ENCODE results near the gene PREX1. TPM values are rescaled to one million over a fixed set of nuclear protein-coding genes. Genes with fewer than 3 reads are reported as not detected.

The PREX1 gene
- total RNA-seq, 2 experiments from 2014 or later = 20.7 to 25.3 TPM

- H3K4me1 ChIP-seq (ENCODE audit: insufficient read depth, low read length, poor library complexity, severe bottlenecking) = peaks cover 15% of the 10 kb centered on the region
- no peaks in the 10 kb centered on the region for H3K9me2 ChIP-seq (ENCODE audit: insufficient read depth, low read length)
- ChIA-PET CTCF (ENCODE audit: unreplicated experiment) (no interaction called here), POLR2A (no interaction called here)
- no peak for DNase-seq (ENCODE audit: low spot score)
- no peak overlapping the region for H3K4me2 ChIP-seq (ENCODE audit: low read length)
- H3K9me3 ChIP-seq (ENCODE audit: low read length) = 0 out of 2 replicates have a peak, but pooled peaks cover 7% of the 10 kb centered on the region
- peaks cover 14% of the 10 kb centered on the region for H3K36me3 ChIP-seq (ENCODE audit: insufficient read depth, low read length)
- intact Hi-C loops (cut with micrococcal nuclease; ENCODE audit: unreplicated experiment) = no loop called here
- no peak overlapping the region for H3K4me3 ChIP-seq (ENCODE audit: low read depth, low read length, poor library complexity, severe bottlenecking)
- H3K27ac ChIP-seq (ENCODE audit: low read depth, low read length, poor library complexity, severe bottlenecking) = no peak overlapping the region
- H2AFZ ChIP-seq (ENCODE audit: low read length) = no peak overlapping the region
- TF ChIP-seq CTCF (conservative IDR thresholded peaks at IDR 0.05; ENCODE audit: low read length) (no peak), EZH2phosphoT487 (IDR thresholded peaks at IDR 0.05; ENCODE audit: borderline replicate concordance, low read depth, low read length) (no peak)
- no TSS peak for BruUV-seq (replicated peaks)
- H4K20me1 ChIP-seq (ENCODE audit: insufficient read depth, low read length) = no peaks in the 10 kb centered on the region
- no peaks in the 10 kb centered on the region for H3K79me2 ChIP-seq (ENCODE audit: insufficient read depth, low read depth, low read length)
Observed at GRCh38 chr20:48807051-48807450, 20.7 kb downstream of the PREX1 start.

DNA sequence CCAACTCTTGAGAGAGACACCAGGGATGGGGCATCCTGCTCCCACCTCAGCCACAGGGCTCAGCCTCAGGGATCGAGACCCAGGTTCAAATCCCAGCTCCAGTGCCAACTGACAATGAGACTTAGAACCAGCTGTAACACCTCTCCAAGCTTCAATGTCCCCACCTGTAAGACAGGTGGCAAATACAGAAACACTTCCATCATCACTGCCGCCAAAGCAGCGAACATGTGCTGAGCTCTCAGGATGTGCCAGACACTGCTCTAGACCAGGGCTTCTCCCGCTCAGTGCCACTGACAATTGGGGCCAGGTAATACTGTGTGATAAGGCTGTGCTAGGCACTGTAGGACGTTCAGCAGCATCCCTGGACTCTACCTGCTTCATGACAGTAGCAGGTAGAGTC is 22.1 kb downstream of the PREX1 start:
- Histone ChIP-seq H3K9me2 (ENCODE audit: insufficient read depth, low read length) (no peaks in the 10 kb centered on the region), H3K4me2 (ENCODE audit: low read length) (no peak overlapping the region), H4K20me1 (ENCODE audit: insufficient read depth, low read length) (no peaks in the 10 kb centered on the region), H3K4me3 (ENCODE audit: low read depth, low read length, poor library complexity, severe bottlenecking) (no peak overlapping the region), H3K4me1 (ENCODE audit: insufficient read depth, low read length, poor library complexity, severe bottlenecking) (peaks cover 15% of the 10 kb centered on the region), H3K79me2 (ENCODE audit: insufficient read depth, low read depth, low read length) (no peaks in the 10 kb centered on the region), H3K36me3 (ENCODE audit: insufficient read depth, low read length) (peaks cover 14% of the 10 kb centered on the region), H3K9me3 (ENCODE audit: low read length) (0 out of 2 replicates have a peak, but pooled peaks cover 7% of the 10 kb centered on the region), H2AFZ (ENCODE audit: low read length) (no peak overlapping the region), H3K27ac (ENCODE audit: low read depth, low read length, poor library complexity, severe bottlenecking) (no peak overlapping the region)
- no peak for DNase-seq (ENCODE audit: low spot score)
- ChIA-PET POLR2A (no interaction called here), CTCF (ENCODE audit: unreplicated experiment) (no interaction called here)
- BruUV-seq (replicated peaks) = no TSS peak
- TF ChIP-seq CTCF (conservative IDR thresholded peaks at IDR 0.05; ENCODE audit: low read length) (no peak), EZH2phosphoT487 (IDR thresholded peaks at IDR 0.05; ENCODE audit: borderline replicate concordance, low read depth, low read length) (no peak)
- intact Hi-C loops (cut with micrococcal nuclease; ENCODE audit: unreplicated experiment) = no loop called here

DNA sequence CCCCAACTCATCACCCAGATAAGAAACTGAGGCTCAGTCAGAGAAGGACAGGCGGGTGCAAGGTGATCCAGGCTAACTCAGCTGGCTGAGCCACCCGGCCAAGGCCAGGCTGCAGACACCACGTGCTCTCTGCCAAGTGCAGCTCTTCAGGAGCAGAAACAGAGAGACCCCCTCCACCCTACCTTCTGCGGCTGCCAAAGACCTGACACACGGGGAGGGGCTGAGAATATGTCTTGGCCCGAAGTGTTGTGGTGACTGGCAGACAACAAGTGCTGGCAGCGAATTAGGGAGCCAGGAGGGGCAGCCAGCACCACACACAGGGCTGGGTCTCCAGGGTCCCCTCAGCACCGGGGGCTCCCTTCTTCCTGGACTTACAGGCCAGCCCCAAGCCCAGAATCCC is 22.5 kb downstream of the PREX1 start:
- no peaks in the 10 kb centered on the region for H4K20me1 ChIP-seq (ENCODE audit: insufficient read depth, low read length)
- POLR2A ChIA-PET = no interaction called here

More for the DNA sequence above, 22.5 kb downstream of the PREX1 start:
- Histone ChIP-seq H3K27ac (ENCODE audit: low read depth, low read length, poor library complexity, severe bottlenecking) (no peak overlapping the region), H3K36me3 (ENCODE audit: insufficient read depth, low read length) (peaks cover 14% of the 10 kb centered on the region), H3K9me3 (ENCODE audit: low read length) (0 out of 2 replicates have a peak, but pooled peaks cover 7% of the 10 kb centered on the region), H3K4me3 (ENCODE audit: low read depth, low read length, poor library complexity, severe bottlenecking) (no peak overlapping the region), H3K79me2 (ENCODE audit: insufficient read depth, low read depth, low read length) (no peaks in the 10 kb centered on the region), H3K4me2 (ENCODE audit: low read length) (no peak overlapping the region), H2AFZ (ENCODE audit: low read length) (no peak overlapping the region), H3K9me2 (ENCODE audit: insufficient read depth, low read length) (no peaks in the 10 kb centered on the region), H3K4me1 (ENCODE audit: insufficient read depth, low read length, poor library complexity, severe bottlenecking) (peaks cover 15% of the 10 kb centered on the region)
- TF ChIP-seq EZH2phosphoT487 (IDR thresholded peaks at IDR 0.05; ENCODE audit: borderline replicate concordance, low read depth, low read length) = no peak
- intact Hi-C loops (cut with micrococcal nuclease; ENCODE audit: unreplicated experiment) = no loop called here
- CTCF ChIA-PET (ENCODE audit: unreplicated experiment) = no interaction called here
- no peak for DNase-seq (ENCODE audit: low spot score)
- BruUV-seq (replicated peaks) = no TSS peak

Data from OCI-LY7 (cell line).